CD8-positive, alpha-beta memory T cell (primary cell): ENCODE data around the gene NMBR. TPM values are rescaled to one million over a fixed set of nuclear protein-coding genes. Genes with fewer than 3 reads are reported as not detected.

Experiments used
- CTCF ChIA-PET: fragments of 350-600 bp; sonication (Branson Sonifier 250); formaldehyde crosslinking; loops from one replicate; lab custom pipeline; 2021; ENCODE audit warnings: antibody characterized with exemption; lab: Charles Lee
- POLR2A ChIA-PET: fragments of 350-600 bp; sonication (Branson Sonifier 250); formaldehyde crosslinking; loops from one replicate; lab custom pipeline; 2021; ENCODE audit warnings: antibody characterized with exemption; lab: Charles Lee
- DNase-seq, 5 donors: peaks; one replicate each; pipeline versions ENCODE4 v3.0.0 to v3.0.0-alpha.2; 2020 to 2022; ENCODE audit warnings: mixed read lengths in 1 of 5
- H3K27ac ChIP-seq: one replicate; pipeline ENCODE4 v1.7.0; 2013; ENCODE audit warnings: low read depth, mild to moderate bottlenecking, low read length, moderate library complexity
- H3K27me3 ChIP-seq: 2 replicates; pipeline ENCODE4 v1.7.0; 2013; ENCODE audit warnings: low read length, mild to moderate bottlenecking; ENCODE audit not compliant: insufficient read depth, poor library complexity, severe bottlenecking
- H3K36me3 ChIP-seq: 2 replicates; pipeline ENCODE4 v1.7.0; 2013; ENCODE audit warnings: mild to moderate bottlenecking, low read length, moderate library complexity; ENCODE audit not compliant: insufficient read depth
- H3K4me1 ChIP-seq: 2 replicates; pipeline ENCODE4 v1.7.0; 2013; ENCODE audit warnings: mild to moderate bottlenecking, low read length, moderate library complexity; ENCODE audit not compliant: insufficient read depth
- H3K4me3 ChIP-seq: 2 replicates; pipeline ENCODE4 v1.7.0; 2013; ENCODE audit warnings: mild to moderate bottlenecking, low read length
- H3K9me3 ChIP-seq: 2 replicates; pipeline ENCODE4 v1.7.0; 2013; ENCODE audit warnings: mild to moderate bottlenecking, low read length
- H3K27ac Mint-ChIP-seq, 8 donors: one replicate each; pipeline ENCODE4 v1.8.0; 2020 to 2021; ENCODE audit warnings: mixed read lengths in 8 of 8, mild to moderate bottlenecking in 6 of 8, inconsistent platforms in 3 of 8, moderate library complexity in 3 of 8
- H3K27me3 Mint-ChIP-seq, 2 donors: one replicate each; pipeline ENCODE4 v1.8.0; 2020 to 2021; ENCODE audit warnings: mixed read lengths in 2 of 2, mild to moderate bottlenecking in 1 of 2, moderate library complexity in 1 of 2
- H3K36me3 Mint-ChIP-seq, 3 donors: one replicate each; pipeline ENCODE4 v1.8.0; 2020 to 2021; ENCODE audit warnings: mixed read lengths in 3 of 3, inconsistent platforms in 1 of 3, mild to moderate bottlenecking in 1 of 3
- H3K4me1 Mint-ChIP-seq, 3 donors: one replicate each; pipeline ENCODE4 v1.8.0; 2020 to 2021; ENCODE audit warnings: mixed read lengths in 3 of 3, inconsistent platforms in 1 of 3, mild to moderate bottlenecking in 1 of 3
- H3K4me3 Mint-ChIP-seq, 7 donors: one replicate each; pipeline ENCODE4 v1.8.0; 2020 to 2021; ENCODE audit warnings: mixed read lengths in 7 of 7, mild to moderate bottlenecking in 6 of 7, moderate library complexity in 4 of 7, inconsistent platforms in 2 of 7
- H3K9me3 Mint-ChIP-seq, 5 donors: one replicate each; pipeline ENCODE4 v1.8.0; 2020 to 2022; ENCODE audit warnings: mixed read lengths in 5 of 5, mild to moderate bottlenecking in 3 of 5, moderate library complexity in 2 of 5, inconsistent platforms in 1 of 5
- polyA plus RNA-seq: library from polyadenylated mRNA; unstranded; fragments of 300-500 nt; fragmentation: Illumina TruSeq; gene quantifications from one replicate; pipeline ENCODE4 v1.2.3, GENCODE V29; 2021
- total RNA-seq, 2 experiments: library from RNA; stranded (reverse); gene quantifications; one replicate each; pipeline ENCODE4 v1.2.3, GENCODE V29; 2021

Gene NMBR
- total and polyA plus RNA-seq, 3 experiments from 2014 or later, result not detected

- no peak overlapping the region for H3K27ac Mint-ChIP-seq
- Histone ChIP-seq H3K4me1 (no peaks in the 10 kb centered on the region), H3K36me3 (no peaks in the 10 kb centered on the region), H3K27ac (no peak overlapping the region), H3K27me3 (no peaks in the 10 kb centered on the region), H3K9me3 (no peaks in the 10 kb centered on the region), H3K4me3 (no peak overlapping the region)
- H3K27me3 Mint-ChIP-seq, result no peaks in the 10 kb centered on the region
- peaks cover 12 to 28% (median 22%) of the 10 kb centered on the region in 5 donors for H3K9me3 Mint-ChIP-seq
- POLR2A ChIA-PET, result no interaction called here
- no peaks in the 10 kb centered on the region for H3K4me1 Mint-ChIP-seq
- H3K4me3 Mint-ChIP-seq, result no peak overlapping the region
- H3K36me3 Mint-ChIP-seq, result peaks cover 0 to 17% (median 0%) of the 10 kb centered on the region in 3 donors
- DNase-seq, result no peak
- CTCF ChIA-PET, result no interaction called here
These were observed 95.5 kb downstream of the NMBR start for GRCh38 chr6:142051404-142051803.

GRCh38 chr6:142048593-142048980, 98.3 kb downstream of the NMBR start:
- Histone ChIP-seq H3K36me3 (no peaks in the 10 kb centered on the region), H3K4me3 (no peak overlapping the region), H3K27me3 (no peaks in the 10 kb centered on the region), H3K9me3 (no peaks in the 10 kb centered on the region), H3K4me1 (no peaks in the 10 kb centered on the region), H3K27ac (no peak overlapping the region)
- ChIA-PET CTCF (no interaction called here), POLR2A (no interaction called here)
- H3K27ac Mint-ChIP-seq, result no peak overlapping the region
- peaks cover 4 to 11% of the 10 kb centered on the region in 2 donors for H3K27me3 Mint-ChIP-seq
- peaks cover 0 to 17% (median 0%) of the 10 kb centered on the region in 3 donors for H3K36me3 Mint-ChIP-seq
- H3K4me1 Mint-ChIP-seq, result no peaks in the 10 kb centered on the region
- DNase-seq, result no peak
- peaks cover 12 to 28% (median 22%) of the 10 kb centered on the region in 5 donors for H3K9me3 Mint-ChIP-seq
- no peak overlapping the region for H3K4me3 Mint-ChIP-seq

GRCh38 chr6:142047934-142048592, 98.9 kb downstream of the NMBR start:
- Mint-ChIP-seq H3K27me3 (peaks cover 4 to 11% of the 10 kb centered on the region in 2 donors), H3K4me3 (no peak overlapping the region), H3K36me3 (peaks cover 0 to 17% (median 0%) of the 10 kb centered on the region in 3 donors), H3K27ac (no peak overlapping the region), H3K4me1 (no peaks in the 10 kb centered on the region), H3K9me3 (peaks cover 12 to 26% (median 20%) of the 10 kb centered on the region in 5 donors)
- H3K4me3 ChIP-seq, result no peak overlapping the region
- H3K27ac ChIP-seq, result no peak overlapping the region
- CTCF ChIA-PET, result no interaction called here
- no peaks in the 10 kb centered on the region for H3K36me3 ChIP-seq
- H3K9me3 ChIP-seq, result no peaks in the 10 kb centered on the region
- DNase-seq, result no peak
- H3K27me3 ChIP-seq, result no peaks in the 10 kb centered on the region
- POLR2A ChIA-PET, result no interaction called here
- no peaks in the 10 kb centered on the region for H3K4me1 ChIP-seq

- DNase-seq, result no peak
- Mint-ChIP-seq H3K4me1 (no peaks in the 10 kb centered on the region), H3K27me3 (peaks cover 4 to 11% of the 10 kb centered on the region in 2 donors), H3K36me3 (peaks cover 0 to 7% (median 0%) of the 10 kb centered on the region in 3 donors), H3K9me3 (peaks cover 5 to 11% (median 9%) of the 10 kb centered on the region in 5 donors), H3K27ac (no peak overlapping the region), H3K4me3 (no peak overlapping the region)
- no peak overlapping the region for H3K27ac ChIP-seq
- no peaks in the 10 kb centered on the region for H3K27me3 ChIP-seq
- H3K4me1 ChIP-seq, result no peaks in the 10 kb centered on the region
- H3K36me3 ChIP-seq, result no peaks in the 10 kb centered on the region
- no peaks in the 10 kb centered on the region for H3K9me3 ChIP-seq
- POLR2A ChIA-PET, result no interaction called here
- CTCF ChIA-PET, result no interaction called here
- no peak overlapping the region for H3K4me3 ChIP-seq
These were observed 101.3 kb downstream of the NMBR start for GRCh38 chr6:142045380-142046278.

DNA sequence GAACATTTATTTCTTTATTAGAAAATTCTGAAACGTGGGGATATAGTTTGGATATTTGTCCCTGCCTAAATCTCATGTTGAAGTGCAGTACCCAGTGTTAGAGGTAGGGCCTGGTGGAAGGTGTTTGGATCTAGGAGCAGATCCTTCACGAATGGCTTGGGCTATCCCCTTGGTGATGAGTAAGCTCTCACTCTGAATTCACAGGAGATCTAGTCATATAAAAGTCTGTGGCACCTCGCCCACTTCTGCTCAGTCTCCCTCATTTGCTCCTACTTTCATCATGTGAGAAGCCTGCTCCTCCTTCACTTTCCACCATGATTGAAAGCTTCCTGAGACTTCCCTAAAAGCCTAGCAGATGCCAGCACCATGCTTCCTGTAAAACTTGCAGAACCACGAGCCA, 111.0 kb downstream of the NMBR start:
- no peak for DNase-seq
- H3K9me3 Mint-ChIP-seq, result no peaks in the 10 kb centered on the region

DNA sequence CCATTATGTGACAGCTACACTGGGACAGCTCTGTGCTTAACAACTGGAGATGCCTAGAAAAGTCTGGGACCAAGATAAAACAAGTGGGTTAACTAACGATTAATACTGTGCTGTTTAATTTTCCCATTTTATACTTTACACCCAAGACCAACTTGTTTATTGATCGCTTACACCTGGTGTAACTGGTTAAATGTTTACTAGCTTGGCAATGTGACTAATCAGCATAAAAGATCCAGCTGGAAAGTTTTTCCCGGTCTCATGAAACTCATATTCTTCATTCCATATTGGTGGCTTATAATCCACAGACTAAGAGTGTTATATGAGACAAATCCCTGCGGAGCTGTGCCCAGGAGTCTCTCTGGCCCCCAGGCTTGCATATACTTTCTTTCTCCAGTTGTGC, 115.9 kb downstream of the NMBR start:
- Mint-ChIP-seq H3K27ac (no peak overlapping the region), H3K4me3 (no peak overlapping the region), H3K36me3 (peaks cover 0 to 3% (median 0%) of the 10 kb centered on the region in 3 donors), H3K9me3 (peaks cover 0 to 11% (median 3%) of the 10 kb centered on the region in 5 donors), H3K4me1 (no peaks in the 10 kb centered on the region), H3K27me3 (peaks cover 0 to 2% of the 10 kb centered on the region in 2 donors)
- ChIA-PET POLR2A (no interaction called here), CTCF (no interaction called here)
- DNase-seq, result no peak
- Histone ChIP-seq H3K4me3 (no peak overlapping the region), H3K27ac (no peak overlapping the region), H3K27me3 (no peaks in the 10 kb centered on the region), H3K36me3 (no peaks in the 10 kb centered on the region), H3K4me1 (no peaks in the 10 kb centered on the region), H3K9me3 (peaks cover 4% of the 10 kb centered on the region)

More for the DNA sequence above, 111.0 kb downstream of the NMBR start:
- ChIA-PET POLR2A (no interaction called here), CTCF (no interaction called here)
- no peaks in the 10 kb centered on the region for H3K27me3 ChIP-seq
- no peaks in the 10 kb centered on the region for H3K4me1 Mint-ChIP-seq
- H3K36me3 ChIP-seq, result no peaks in the 10 kb centered on the region
- no peaks in the 10 kb centered on the region for H3K36me3 Mint-ChIP-seq
- no peaks in the 10 kb centered on the region for H3K9me3 ChIP-seq
- peaks cover 4 to 5% of the 10 kb centered on the region in 2 donors for H3K27me3 Mint-ChIP-seq
- H3K27ac Mint-ChIP-seq, result no peak overlapping the region
- H3K4me3 Mint-ChIP-seq, result no peak overlapping the region
- H3K4me1 ChIP-seq, result no peaks in the 10 kb centered on the region
- no peak overlapping the region for H3K27ac ChIP-seq
- H3K4me3 ChIP-seq, result no peak overlapping the region

DNA sequence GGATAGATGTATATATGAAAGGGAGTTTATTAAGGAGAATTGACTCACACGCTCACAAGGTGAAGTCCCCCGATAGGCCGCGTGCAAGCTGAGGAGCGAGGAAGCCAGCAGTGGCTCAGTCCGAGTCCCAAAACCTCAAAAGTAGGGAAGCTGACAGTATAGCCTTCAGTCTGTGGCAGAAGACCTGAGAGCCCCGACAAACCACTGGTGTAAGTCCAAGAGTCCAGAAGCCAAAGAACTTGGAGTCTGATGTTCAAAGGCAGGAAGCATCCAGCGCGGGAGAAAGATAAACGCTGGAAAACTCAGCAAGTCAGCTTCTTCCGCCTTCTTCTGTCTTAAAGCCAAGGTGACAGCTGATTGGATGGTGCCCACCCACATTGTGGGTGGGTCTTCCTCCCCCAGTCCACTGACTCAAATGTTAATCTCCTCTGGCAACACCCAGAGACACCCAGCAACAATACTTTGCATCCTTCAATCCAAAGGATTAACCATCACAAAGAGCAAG, 116.8 kb downstream of the NMBR start:
- H3K27ac Mint-ChIP-seq, result no peak overlapping the region

DNA sequence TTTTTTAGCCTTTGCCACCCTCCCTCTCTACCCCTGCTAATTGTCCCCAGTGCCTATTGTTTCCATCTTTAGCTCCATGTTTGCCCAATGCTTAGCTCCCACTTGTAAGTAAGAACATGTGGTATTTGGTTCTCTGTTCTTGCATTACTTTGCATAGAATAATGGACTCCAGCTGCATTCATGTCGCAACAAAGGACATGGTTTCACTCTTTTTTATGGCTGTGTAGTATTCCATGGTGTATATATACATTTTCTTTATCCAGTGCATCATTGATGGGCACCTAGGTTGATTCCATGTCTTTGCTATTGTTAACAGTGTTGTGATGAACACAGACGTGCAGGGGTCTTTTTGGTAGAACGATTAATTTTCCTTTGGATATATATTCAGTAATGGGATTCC, 118.4 kb downstream of the NMBR start:
- H3K9me3 Mint-ChIP-seq, result peaks cover 0 to 11% (median 3%) of the 10 kb centered on the region in 5 donors
- Histone ChIP-seq H3K36me3 (no peaks in the 10 kb centered on the region), H3K9me3 (peaks cover 4% of the 10 kb centered on the region), H3K27me3 (no peaks in the 10 kb centered on the region), H3K27ac (no peak overlapping the region), H3K4me3 (no peak overlapping the region), H3K4me1 (no peaks in the 10 kb centered on the region)
- no peak for DNase-seq
- peaks cover 0 to 3% (median 0%) of the 10 kb centered on the region in 3 donors for H3K36me3 Mint-ChIP-seq
- POLR2A ChIA-PET, result no interaction called here
- H3K4me3 Mint-ChIP-seq, result no peak overlapping the region
- CTCF ChIA-PET, result no interaction called here
- peaks cover 0 to 2% of the 10 kb centered on the region in 2 donors for H3K27me3 Mint-ChIP-seq
- no peaks in the 10 kb centered on the region for H3K4me1 Mint-ChIP-seq
- H3K27ac Mint-ChIP-seq, result no peak overlapping the region

More for the DNA sequence above, 116.8 kb downstream of the NMBR start:
- Histone ChIP-seq H3K27me3 (no peaks in the 10 kb centered on the region), H3K36me3 (no peaks in the 10 kb centered on the region), H3K27ac (no peak overlapping the region), H3K4me3 (no peak overlapping the region), H3K9me3 (peaks cover 4% of the 10 kb centered on the region), H3K4me1 (no peaks in the 10 kb centered on the region)
- ChIA-PET POLR2A (no interaction called here), CTCF (no interaction called here)
- peaks cover 0 to 2% of the 10 kb centered on the region in 2 donors for H3K27me3 Mint-ChIP-seq
- H3K4me3 Mint-ChIP-seq, result peak overlapping the region in 6 of 7 donors; percentile 29 to 82 (median 58)
- H3K4me1 Mint-ChIP-seq, result no peaks in the 10 kb centered on the region
- peaks cover 0 to 11% (median 3%) of the 10 kb centered on the region in 5 donors for H3K9me3 Mint-ChIP-seq
- H3K36me3 Mint-ChIP-seq, result peaks cover 0 to 3% (median 0%) of the 10 kb centered on the region in 3 donors
- peak in 2 of 5 donors; percentile 0 to 17 for DNase-seq
